Stimulated activated CD4-positive, alpha-beta T cell treated with anti-CD3 and anti-CD28 coated beads, Interleukin-12 subunit alpha, Interleukin-12 subunit beta, amount 100 ng/mL, for 48 hours (primary cell): ENCODE results near the gene LHPP.
"Not testable (repeated sequence)": the region's sequence is repeated elsewhere in the genome, so short reads cannot be mapped to it uniquely, and the experiment has no call there.

Source experiments
- DNase-seq, 3 donors: peaks; one replicate each; pipeline ENCODE4 v3.0.0-alpha.2; 2020; ENCODE audit warnings: low read depth in 2 of 3, low spot score in 1 of 3

Gene LHPP, protein sequence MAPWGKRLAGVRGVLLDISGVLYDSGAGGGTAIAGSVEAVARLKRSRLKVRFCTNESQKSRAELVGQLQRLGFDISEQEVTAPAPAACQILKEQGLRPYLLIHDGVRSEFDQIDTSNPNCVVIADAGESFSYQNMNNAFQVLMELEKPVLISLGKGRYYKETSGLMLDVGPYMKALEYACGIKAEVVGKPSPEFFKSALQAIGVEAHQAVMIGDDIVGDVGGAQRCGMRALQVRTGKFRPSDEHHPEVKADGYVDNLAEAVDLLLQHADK

DNA sequence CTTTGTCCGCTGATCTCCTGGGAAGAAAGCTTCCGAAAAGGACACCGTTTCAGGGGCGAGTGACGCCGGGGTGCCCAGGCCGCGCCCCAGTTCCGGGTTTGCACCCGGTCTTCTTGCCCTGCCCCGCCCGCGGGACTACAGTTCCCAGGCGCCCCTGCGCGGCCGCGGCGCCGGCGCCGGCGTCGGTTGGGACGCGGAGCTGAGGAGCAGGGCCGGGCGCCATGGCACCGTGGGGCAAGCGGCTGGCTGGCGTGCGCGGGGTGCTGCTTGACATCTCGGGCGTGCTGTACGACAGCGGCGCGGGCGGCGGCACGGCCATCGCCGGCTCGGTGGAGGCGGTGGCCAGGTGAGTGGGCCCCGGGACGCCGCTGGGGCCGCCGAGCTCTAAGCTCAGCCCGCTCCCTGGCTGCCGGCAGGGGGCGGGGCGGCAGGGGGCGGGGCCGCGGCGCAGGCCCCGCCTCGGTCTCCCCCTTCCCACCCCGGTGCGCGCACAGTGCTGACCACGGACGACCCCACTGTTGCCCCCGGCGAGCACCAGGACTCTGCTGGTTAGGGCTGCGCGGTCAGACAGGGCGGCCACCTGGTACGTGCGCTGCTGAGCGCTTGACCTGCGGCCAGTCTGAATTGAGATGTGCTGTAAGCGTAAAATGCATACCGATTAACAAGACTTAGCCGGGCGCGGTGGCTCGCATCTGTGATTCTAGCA, at the start of gene LHPP:
LHPP (plus strand) TSS at position 182 of the 706 bp plus-strand sequence; CDS start at position 222, 40 bp downstream.
- peak; percentile 71 to 82 (median 79) for DNase-seq

DNA sequence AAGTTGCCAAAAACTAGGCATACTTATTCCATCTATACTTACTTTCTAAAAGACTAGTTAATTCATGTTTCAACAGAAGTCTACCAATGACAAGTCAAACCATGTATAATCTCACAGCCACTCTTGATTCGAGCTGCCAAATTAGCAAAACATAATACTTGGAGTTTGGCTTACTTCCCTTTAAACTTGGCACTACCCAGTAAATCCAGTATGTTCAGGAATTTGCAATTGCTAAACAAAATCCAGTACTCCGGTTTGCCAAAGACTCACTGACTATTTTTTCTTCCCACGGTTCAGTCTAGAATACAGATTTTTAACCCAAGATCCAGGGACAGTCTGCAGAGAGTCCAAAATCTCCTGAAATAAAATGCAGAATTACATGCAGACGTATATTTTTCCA, 47.5 kb upstream of the LHPP start:
- no peak for DNase-seq

DNA sequence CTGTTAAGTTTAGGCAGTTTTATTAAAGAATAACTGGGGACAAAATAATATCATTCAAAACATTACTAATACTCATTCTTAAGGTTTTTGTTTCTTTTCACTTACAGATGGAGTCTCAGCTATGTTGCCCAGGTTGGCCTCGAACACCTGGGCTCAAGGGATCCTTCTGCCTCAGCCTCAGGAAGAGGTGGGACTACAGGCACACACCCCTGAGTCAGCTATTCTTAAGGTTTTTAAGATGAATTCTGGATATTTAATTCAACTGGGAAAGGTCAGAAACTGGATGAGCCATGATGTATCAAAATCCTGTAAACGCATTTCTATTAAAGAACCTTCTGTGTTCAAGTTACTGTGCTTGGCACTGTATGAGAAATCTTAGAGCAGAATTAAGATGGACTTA, 46.4 kb upstream of the LHPP start:
- no peak for DNase-seq

DNA sequence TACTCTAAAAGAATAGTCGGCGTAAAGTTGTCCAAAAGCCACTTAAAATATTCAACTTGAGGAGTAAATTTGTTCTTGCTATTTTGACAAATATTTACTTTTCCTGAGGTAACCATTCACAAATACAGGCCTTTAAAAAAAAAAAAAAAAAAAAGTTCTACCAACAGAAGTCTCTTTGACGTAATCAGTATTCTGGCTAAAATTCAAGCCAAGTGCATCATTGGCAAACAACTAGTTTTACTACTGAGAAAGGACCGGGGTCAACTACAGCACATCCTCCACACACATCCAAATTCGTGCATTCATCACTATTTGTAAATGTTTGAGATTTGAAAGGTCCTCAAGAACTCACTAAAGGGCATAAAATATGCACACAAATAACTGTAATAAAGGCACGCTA, 44.9 kb upstream of the LHPP start:
- no peak for DNase-seq

DNA sequence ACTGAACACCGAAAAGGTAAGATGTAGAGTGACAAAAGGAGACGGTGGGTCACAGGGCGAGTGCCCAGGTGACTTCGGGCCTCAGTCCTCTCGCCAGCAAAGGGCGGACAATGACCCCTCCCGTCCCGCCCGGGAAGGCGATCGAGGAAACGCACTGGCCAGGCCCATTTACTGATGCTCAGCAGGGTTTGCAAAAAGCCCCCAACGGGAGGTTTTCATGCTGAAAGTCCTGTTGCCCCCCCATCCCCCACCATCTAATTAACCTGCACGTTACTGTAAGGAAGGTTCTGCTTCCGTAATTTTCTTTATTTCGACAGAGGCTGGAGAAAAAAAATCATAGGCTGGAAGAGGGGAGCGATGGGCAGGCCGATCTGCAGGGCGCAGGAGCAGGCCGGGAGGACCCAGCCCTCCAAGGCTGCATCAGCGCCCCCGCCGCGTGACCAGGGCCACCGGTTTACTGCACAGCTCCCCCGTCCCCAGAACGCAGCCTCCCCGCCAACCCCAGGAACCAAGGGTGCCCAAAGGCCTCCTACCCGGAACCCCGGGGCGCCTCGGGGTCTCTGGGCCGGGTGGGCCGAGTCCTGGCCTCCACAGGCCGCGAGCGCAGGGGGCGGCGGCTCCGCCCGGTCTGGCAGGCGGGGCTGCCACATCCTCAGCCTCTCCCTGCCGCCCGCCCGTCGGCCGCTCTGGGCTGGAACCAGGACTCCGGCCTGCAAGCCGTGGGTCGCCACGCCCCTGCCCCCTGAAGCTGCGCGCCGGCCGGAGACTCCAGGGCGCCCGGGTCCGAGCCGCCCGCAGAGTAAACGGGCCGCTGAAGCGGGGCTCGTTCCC, 43.5 kb upstream of the LHPP start:
- DNase-seq = peak; percentile 7 to 16 (median 15)

DNA sequence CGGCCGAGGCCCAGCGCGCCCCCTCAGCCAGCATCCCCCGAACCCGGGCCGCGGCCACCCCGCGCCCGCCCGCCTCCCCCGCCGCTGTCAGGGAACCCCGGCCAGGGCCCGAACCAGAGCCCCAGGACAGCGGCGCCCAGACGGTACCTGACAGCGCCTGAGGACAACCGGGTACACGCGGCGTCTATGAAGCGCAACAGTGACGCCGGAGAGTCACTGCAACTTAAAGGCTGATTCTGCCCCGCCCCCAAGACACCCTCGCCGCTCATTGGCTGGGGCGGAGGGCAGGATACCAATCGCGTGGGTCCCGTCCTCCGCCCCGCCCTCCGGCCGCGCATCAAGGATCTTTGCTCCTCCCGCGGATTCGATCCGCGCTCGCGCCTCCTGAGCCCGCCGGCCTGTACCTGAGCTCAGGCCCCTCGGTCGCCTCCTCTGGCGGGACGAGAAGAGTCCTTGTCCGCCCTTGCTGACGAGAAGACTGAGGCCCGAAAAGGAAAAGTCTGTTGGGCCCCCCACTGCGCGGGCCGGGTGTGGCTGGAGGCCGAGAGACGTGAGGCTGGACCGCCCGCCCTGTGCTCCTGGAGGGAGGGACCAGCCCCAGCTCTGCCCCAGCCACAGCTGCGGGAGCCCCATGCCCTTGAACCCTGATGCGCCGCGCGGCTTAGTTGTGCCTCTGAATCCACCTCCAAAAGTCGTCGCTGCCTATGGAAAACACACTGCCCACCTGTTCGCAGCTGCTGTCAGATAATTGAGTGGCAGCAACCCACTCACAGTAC, 42.7 kb upstream of the LHPP start, which contains the start of gene OAT:
OAT (minus strand) TSS at position 198 of the 776 bp plus-strand sequence. CDS start 6,752 bp downstream, outside the sequence.
- peak; percentile 91 to 97 (median 92) for DNase-seq

DNA sequence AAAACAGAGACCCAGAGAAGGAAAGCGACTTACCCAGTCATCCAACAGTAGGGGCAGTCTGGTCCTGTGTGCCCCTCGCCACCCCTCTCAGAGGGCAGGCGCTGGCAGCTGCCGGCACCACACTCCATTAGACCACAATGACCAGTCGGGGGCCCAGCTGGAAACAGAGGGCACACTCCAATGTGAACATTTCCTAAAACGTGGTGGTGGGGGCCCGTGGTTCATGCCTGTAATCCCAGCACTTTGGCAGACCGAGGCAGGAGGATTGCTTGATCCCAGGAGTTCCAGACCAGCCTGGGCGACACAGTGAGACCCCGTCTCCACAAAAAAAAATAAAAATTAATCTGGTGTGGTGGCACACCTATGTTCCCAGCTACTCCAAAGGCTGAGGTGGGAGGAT, 42.0 kb upstream of the LHPP start:
- DNase-seq = no peak

DNA sequence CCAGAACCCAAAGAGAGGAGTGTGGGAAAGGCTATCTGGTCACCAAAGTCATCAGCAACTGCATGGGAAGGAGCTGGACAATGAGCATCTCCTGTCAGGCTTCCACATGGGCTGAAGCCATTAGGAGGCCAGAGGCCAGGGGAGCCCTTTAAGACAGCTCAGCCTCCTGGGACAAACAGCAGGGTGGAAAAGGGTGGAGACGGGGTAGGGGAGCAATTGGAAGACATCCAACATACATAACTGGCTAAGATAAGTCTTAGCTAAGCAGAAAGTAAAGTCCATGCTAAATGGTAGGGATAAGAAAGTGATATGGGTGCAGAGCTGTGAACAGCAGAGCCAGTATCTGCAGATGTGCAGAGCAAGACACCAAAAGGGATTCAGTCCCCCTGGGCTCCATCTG, 41.4 kb upstream of the LHPP start:
- DNase-seq = no peak

DNA sequence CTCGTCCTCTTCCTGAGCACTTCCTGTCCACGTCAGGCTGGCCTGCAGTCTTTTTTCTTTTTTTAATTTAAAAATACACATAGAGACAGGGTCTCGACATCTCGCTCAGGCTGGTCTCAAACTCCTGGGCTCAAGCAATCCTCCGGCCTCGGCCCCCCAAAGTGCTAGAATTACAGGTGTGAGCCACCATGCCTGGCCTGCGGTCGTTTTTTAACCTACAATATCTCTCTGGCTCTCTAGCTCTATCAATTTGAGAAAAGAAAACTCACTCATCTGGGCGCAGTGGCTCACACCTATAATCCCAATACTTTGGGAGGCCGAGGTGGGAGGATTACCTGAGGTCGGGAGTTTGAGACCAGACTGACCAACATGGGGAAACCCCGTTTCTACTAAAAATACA, 38.9 kb upstream of the LHPP start:
- no peak for DNase-seq

DNA sequence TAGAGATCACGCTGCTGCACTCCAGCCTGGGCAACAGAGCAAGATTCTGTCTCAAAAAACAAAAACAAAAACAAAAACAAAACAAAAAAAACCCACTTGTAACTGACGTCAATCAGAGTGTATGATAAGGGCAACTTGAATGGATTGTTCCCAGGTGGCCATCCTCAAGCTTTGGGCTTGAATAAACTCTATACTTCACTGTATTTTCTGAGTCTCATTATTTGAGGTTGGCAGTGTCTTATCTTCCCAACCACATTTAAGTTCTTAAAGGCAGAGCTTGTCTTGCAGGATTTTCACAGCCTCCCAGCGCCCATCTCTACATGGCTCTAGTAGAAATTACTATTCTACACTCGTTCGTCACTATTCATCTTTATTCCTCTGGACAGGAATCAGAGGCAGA, 37.8 kb upstream of the LHPP start:
- no peak for DNase-seq

DNA sequence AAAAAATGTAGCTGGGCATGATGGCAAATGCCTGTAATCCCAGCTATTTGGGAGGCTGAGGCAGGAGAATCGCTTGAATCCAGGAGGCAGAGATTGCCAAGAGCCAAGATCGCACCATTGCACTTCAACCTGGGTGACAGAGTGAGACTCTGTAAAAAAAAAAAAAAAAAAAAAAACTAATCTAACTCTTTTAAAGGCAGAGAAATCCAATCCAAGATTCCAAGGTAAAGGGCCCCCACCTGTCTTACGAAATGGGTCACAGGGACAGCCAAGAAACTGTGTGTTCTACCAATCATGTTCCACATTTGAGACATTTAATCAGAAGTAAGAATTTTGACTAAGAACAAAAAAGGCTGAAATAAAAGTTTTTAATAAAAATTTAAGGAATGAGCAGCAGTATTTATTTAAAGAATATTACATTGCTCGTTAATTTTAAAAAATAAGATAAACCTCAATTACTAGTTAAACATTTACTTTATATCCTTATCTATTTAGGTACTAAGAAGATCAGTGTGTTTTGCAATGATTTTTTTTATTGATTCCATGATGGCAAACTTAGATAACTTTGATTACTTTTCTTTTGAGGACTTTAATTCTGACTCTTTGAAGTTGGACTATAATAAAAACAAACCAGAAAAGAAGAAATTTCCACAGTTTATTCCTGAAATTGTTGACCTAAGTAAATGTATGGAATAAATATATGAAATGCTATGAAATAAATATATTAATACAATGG, 36.2 kb upstream of the LHPP start:
- no peak for DNase-seq

DNA sequence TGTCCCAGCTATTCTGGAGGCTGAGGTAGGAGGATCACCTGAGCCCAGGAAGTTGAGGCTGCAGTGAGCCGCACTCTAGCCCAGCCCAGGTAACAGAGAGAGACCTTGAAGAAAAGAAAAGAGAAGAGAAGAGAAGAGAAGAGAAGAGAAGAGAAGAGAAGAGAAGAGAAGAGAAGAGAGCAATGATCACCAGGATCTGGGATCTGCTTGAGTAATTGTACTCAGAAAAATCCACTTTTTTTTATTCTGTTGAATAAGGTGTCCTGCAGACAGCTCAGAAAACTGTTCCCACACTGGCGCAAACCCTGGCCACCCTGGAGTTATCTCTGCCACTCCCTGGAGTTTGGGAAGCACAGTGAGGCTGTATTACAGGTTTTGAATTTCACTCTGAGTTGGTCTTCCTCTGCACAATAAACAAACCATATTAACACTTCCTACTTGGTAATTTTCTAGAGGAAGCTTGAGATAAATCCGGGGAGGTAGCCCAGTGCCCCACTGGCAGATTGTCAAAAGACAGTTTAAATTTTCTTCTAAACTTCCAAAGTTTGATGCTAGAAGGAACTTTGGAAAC, 33.3 kb upstream of the LHPP start:
- DNase-seq = no peak

DNA sequence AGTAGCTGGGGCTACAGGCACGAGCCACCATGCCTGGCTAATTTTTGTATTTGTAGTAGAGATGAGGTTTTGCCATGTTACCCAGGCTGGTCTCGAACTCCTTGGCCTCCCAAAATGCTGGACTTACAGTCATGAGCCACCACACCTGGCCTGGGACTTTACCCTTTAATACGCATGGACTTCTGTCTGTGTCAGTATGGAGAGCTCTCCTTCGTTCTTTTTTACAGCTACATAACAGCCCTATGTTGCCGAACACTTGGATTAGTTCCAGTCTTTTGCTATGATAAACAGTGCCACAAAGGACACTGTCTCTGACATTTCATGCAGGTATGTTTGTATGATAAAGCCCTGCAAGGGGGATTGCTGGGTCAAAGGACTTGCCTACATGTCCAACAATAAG, 32.0 kb upstream of the LHPP start:
- no peak for DNase-seq

DNA sequence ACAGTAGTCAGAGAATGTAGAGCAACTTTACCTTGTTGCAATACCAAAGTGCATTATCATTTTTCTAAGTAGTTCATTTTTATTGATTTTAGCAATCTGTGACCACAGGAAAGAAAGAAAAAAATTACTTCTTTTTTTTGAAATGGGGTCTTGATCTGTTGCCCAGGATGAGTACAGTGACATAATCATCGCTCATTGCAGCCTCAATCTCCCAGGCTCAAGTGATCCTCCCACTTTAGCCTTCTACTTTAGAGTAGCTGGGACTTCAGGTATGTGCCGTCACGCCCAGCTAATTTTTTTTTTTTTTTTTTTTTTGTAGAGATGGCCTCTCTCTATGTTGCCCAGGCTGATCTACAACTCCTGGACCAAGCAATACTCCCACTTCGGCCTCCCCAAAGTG, 31.5 kb upstream of the LHPP start:
- no peak for DNase-seq

DNA sequence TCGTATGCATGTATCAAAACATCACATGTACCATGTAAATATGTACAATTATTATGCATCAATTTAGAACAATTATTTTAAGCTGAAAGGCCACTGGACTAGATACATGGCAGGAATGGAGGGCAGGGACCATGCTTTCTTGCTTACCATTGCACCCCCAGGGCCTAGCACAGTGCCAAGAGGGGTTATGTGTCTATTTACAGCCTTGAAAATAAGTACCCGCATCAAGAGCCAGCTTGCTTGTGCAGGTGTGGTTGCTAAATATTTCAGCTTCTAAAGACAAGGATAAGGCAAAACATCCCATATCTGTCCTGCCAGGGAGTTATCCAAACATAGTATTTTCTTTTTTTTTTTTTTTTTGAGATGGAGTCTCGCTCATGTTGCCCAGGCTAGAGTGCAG, 28.2 kb upstream of the LHPP start:
- no peak for DNase-seq

DNA sequence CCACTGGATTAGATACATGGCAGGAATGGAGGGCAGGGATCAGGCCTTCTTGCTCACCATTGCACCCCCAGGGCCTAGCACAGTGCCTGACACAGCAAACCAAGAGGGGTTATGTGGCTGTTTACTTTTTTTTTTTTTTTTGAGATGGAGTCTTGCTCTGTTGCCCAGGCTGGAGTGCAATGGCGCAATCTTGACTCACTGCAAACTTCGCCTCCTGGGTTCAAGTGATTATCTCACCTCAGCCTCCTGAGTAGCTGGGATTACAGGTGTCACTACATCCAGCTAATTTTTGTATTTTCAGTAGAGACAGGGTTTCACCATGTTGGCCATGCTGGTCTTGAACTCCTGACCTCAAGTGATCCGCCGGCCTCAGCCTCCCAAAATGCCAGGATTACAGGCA, 25.9 kb upstream of the LHPP start:
- not testable (repeated sequence) for DNase-seq

DNA sequence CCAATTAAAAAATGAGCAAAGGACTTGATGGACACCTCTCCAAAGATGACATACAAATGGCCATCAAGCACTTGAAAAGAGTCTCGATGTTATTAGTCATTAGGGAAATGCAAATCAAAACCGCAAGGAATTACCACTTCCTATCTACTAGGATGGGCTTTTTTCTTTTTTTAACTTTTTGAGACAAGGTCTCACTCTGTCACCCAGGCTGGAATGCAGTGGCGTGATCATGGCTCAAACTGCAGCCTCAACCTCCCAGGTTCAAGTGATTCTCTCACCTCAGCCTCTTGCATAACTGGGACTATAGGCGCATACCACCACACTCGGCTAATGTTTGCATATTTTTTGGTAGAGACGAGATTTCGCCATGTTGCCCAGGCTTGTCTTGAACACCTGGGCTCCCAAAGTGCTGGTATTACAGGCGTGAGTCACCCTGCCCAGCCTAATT, 25.4 kb upstream of the LHPP start:
- no peak for DNase-seq

DNA sequence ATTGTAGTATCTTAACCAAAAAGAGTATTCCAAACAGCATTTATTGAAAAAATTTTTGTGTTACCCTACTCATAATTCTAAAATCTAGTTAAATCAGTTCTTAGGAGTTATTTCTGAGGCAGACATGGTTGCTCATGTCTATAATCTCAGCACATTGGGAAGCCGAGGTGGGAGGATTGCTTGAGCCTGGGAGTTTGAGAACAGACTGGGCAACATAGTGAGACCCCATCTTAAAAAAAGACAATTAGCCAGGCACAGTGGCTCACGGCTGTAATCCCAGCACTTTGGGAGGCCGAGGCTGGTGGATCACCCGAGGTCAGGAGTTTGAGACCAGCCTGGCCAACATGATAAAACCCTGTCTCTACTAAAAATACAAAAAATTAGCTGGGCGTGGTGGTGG, 19.9 kb upstream of the LHPP start:
- DNase-seq = not testable (repeated sequence)

DNA sequence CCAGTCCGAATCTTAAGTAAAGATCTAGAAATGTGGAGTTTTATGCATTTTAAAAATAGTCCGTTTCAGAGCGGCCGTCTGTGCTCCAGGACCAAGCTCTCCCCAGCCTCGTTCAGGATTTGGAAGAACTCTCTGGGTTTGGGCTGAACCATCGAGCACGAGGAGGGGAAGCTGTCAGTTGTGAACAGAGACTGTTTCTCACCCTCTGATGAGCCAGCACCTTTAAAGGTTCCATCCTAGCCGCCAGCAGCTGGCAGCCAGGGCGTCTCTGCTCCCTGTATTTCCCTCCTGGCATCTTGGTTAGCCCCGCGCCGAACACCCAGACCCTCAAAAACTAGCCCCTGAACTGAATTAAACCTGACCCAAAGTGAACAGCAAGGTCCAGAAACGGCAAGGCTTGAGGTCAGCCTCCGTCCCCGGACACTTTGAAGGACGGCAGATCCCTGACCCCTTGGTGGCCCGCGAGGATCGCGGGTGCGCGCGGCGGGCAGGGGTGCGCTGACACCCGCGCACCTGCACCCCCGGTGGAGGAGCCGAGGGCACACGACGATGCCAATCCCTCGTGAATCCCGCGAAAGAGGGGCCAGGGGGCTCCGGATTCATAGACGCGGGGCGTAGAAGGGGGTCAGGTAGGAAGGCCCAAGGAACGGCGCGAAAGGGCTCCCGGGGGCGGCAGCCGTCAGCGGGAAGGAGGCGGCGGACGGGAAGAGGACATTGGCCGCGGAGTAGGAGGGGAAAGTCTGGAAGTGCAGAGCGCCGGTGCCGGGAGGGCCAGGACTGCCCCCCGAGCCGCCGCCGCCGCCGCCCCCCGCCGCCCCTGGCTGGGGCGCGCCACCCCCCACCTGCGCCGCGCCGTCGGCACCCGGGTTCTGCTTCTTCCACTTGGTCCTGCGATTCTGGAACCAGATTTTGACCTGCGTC, 14.5 kb upstream of the LHPP start:
- no peak for DNase-seq
